GM21529 (cell line): Measurements from ENCODE around the gene PFN3.
"Not testable (repeated sequence)": the region's sequence is repeated elsewhere in the genome, so short reads cannot be mapped to it uniquely, and the experiment has no call there.

Source experiments
- ATAC-seq: cut with Tn5 transposase; IDR thresholded peaks from one replicate; pipeline ENCODE4 v1.9.1; 2021; ENCODE audit not compliant: unreplicated experiment

Gene PFN3

DNA sequence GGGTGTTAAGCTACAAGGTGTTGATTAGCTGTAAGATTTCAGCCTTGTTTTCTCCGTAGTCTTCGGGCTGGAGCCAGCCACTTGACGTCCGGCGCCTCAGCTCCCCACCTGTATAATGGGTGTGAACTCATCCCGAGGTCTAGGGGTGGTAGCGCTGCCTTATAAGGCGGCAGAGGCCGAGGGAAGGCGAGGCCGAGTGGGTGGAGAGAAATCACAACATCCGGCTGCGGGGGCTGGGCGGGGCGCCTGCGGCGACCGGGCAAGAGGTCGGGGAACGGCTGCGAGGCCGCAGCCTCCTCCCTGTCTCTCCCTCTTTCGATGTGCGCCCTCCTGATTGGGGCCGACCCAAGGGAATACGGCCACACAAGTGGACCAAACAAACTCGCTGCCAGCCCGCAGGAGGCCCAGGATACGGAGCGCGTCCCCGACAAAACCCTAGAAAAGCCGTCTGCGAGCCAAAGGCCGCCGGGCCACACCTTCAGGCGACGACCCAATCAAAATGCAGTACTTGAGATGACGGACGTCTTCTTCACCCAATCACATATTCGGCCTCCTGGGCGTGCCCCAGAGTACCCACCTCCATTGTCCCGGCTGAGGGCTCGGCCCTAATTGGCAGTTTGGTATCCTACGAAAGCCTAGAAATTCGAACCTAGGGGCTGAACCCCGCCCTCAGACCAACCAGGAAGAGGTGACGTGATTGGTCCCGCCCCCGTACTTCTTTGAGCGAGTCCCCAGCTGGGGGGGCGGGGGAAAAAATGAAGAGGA lies 25.5 kb upstream of the PFN3 start:
- ATAC-seq, result peak; percentile 76

DNA sequence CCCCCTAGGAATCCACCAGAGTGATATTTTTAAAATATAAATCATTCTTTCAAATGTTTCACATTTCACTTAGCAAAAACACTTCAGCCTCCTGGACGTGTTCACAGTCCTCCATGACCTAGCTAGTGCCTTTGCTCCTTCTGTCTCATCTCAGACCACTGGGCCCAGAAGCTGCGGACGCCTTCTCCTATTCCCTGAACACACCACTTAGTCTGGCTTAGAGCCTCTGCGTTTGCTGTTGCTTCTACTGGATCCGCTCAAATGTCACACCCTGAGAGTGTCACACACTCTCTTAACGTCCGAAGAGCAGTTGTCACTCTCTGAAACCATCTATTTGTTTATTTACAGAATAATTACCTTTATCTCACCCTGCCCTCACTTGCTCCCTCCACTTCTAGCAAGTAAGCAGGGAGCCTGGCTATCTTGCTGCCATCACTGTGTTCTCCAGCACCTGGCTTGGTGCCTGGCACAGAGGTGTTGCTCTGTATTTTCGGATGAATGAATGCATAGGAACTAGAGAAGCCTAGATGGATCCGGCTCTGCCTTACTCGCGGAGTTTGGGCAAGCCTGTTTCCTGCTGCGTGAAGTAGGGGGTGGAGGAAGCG lies 24.8 kb upstream of the PFN3 start:
- no peak for ATAC-seq

DNA sequence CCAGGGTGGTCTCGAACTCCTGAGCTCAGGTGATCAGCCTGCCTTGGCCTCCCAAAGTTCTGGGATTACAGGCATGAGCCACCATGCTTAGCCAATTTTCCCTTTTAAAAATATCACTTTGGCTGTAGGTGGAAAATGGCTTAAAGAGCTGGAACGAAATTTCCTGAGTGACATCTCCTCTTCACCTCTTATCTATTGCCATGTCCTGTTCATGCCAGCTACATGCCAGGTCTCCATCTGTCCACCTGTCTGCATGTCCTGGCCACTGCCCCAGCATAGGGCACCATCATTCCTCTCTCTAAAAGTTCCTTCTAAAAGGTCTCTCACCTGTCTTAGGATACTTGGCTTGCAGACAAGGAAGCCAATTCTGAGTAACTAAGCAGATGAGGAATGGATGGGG lies 23.2 kb upstream of the PFN3 start:
- no peak for ATAC-seq

DNA sequence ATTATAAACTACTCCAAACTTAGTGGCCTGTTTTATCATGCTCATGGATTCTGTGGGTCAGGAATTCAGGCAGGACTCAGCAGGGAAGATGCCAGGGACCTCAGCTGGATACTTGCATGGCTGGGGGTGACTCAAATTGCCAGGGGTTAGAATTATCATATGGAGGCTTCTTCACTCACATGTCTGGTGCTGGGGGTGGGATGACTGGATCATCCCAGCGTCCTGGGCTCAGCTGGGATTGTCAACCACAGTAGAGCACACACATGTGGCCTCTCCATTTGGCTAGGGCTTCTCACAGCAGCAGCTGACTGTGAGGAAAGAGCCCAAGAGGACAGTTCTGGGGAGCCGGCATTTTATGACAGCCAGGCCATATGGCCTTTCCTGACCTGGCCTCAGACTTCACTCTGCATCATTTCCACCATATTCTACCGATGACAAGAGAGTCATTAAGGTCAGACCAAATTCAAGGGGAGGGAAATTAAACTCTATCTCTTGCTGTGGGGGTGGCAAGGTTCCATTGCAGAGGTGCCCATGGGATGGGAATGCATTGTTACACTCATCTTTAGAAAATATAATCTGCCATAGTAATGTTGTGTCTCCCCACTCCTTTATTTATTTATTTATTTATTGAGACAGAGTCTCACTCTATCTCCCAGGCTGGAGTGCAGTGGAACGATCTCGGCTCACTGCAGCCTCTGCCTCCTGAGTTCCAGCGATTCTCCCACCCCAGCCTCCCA lies 20.8 kb upstream of the PFN3 start:
- no peak for ATAC-seq

DNA sequence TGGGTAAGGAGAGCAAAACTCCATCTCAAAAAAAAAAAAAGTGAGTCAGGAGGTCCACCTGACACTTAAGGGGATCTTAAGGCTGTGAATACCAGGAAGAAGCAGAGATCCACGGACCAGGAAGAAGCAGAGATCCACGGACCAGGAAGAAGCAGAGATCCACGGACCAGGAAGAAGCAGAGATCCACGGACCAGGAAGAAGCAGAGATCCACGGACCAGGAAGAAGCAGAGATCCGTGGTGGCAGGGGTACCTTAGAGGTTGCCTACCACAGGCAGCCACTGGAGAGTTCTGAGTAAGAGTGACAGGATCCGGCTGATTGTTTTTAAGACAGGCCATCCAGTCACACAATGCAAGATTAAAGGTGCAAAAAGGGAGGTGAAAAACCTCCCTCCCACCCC lies 20.0 kb upstream of the PFN3 start:
- not testable (repeated sequence) for ATAC-seq

DNA sequence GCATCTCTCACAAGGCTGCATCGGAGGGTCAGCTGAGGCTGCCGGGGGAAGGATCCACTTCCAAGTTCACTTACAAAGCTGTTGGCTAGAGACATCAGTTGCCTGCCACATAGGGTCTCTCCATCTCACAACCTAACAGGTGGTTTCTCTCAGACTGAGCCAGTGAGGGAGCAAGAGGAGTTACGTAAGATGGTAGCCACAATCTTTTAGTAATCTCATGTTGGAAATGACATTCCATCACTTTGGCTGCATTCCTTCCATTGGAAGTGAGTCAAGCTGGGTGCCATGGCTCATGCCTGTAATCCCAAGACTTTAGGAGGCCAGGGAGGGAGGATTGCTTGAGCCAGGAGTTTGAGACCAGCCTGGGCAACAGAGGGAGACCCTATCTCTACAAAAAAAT lies 18.6 kb upstream of the PFN3 start:
- no peak for ATAC-seq

DNA sequence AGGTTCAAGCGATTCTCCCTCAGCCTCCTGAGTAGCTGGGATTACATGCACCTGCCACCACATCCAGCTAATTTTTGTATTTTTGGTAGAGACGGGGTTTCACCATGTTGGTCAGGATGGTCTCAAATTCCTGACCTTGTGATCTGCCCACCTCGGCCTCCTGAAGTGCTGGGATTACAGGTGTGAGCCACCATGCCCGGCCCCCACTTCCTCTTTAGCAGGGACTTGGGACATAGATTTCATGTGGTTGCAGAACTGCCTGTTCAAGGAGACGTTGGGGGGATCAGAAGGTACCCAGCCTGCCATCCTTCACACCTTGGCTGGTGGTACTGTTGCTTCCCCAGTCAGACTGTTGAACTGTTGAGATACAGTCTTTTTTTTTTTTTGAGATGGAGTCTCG lies 16.6 kb upstream of the PFN3 start:
- not testable (repeated sequence) for ATAC-seq

DNA sequence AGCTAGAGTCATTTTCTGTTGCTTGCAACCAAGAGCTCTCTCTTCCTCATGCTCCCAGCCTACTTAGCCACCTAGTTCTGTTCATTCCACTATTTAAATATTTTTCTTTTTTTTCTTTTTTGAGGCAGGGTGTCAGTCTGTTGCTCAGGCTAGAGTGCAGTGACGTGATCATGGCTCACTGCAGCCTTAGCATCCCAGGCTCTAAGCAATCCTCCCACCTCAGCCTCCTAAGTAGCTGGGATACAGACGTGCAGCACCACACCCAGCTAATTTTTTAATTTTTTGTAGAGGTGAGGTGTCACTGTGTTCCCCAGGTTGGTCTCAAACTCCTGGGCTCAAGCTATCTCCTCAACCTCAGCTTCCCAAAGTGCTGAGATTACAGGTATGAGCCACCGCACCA lies 14.0 kb upstream of the PFN3 start:
- ATAC-seq, result no peak

DNA sequence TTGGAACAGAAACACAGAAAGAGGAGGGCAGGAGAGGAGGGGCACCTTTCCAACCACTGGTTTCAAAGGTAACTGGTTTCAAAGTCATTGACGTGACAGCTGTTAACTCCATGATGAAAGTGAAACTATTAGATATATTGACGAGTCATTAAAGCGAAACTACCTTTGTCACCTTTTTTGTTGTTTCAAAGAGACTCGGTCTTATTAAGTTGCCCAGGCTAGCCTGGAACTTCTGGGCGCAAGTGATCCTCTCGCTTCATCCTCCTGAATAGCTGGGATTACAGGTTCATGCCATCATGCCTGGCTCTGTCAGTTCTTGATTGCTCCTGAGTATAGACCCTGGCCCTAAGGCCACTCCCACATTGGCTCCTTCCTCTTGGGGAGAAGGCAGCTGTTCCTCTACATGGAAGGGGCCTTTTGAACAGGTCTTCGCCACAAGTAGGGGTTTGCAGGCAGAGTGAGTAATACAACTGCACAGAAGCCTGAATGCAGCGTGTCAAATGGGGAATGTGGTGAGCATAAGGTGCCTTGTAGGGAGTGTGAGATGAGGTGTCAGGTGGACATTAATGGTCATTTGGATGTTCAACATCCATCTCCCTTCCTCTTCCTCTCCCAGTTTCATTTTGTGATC lies 12.3 kb upstream of the PFN3 start:
- peak; percentile 84 for ATAC-seq

DNA sequence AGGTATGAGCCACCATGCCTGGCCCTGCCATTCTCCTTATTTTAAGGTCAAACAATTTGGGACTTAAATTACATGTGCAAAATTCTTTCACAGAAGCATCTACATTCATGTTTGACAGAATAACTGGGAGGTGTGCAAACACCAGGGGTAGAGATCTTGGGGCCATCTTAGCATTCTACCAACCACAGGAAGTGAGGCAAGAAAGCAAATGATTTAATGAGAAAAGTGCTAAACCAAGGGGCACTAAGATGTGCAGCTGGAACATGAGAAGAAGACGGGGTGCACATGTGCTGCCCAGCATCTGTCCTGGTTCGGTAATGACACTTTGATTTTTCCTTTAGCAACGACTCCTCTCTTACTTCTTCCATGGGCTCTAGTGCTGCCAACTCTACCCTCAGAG lies 10.1 kb upstream of the PFN3 start:
- no peak for ATAC-seq

DNA sequence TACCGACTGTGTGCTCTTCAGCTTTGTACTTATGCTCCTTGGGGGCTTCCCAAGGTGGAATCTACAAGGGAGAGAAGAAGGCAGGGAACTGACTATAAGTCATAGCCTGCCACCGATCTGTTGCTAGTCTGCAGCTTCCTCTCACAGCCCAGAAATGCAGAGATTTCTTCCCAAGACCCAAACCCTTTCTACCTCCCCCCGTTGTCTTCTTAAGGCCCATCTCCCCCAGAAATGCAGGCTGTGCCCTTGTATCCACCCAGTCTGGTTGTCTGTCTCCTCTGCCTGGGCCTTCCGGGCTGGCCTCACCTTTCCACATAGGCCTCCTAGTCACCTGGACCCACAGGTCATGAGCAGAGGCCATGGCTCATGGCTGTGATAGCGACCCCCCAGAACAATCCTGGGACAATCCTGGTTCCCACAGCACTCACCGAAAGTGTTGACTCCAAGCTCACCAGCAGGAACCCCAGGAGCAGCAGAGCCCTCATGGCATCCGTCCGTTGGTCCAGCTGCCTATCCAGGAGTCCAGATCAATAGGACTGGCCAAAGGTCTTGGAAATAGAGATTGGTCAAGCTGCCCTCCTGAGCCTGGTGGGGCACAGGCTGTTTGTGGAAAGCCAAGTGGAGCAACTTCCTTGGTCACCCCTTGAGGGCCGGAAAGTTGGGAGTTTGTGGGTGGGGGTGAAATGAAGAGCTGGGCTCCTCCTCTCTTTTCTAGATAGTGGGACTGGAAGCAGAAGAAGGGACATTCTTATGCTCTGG lies 8.8 kb upstream of the PFN3 start, which contains the start of gene F12:
TSS of gene F12 (minus strand) at position 522 of the 759 bp plus-strand sequence. CDS start at position 485, 37 bp downstream.
- no peak for ATAC-seq

DNA sequence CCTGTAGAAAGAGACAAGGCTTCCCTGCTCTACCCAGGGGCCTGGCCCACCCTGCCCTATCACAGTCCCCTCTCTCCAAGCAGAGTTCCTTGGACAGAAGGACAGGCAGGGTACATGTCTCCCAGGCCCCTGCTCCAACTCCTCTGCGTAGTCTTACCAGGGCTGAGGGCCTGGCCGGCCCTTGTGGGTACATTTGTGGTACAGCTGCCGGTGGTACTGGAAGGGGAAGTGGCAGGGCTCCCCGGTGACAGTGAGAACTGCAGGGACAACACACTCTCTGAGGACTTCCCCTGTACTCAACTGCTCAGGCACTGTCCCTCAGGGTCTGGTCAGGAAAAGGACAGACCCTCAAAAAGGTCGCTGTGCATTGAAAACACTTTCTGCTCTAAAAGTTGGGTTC lies 5.3 kb upstream of the PFN3 start:
- ATAC-seq, result no peak

DNA sequence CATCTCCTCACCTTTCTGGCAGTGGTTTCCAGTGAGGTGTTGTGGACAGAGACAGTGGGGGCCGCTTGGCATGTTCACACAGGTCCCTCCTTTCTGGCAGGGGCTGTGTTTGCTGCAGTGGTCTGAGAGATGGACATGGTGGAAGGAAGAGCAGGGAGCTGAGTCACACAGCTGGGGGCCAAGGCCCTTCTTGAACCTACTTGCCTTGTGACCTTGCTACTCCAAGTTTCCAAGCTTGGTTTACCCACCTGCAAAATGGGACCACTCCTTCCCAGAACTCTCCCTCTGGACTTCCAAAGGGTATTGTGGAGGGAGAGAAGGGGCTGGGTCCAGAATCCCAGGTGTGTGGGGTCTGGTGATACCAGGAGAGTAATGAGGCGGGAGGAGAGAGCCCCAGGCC lies 4.9 kb upstream of the PFN3 start:
- ATAC-seq, result no peak

DNA sequence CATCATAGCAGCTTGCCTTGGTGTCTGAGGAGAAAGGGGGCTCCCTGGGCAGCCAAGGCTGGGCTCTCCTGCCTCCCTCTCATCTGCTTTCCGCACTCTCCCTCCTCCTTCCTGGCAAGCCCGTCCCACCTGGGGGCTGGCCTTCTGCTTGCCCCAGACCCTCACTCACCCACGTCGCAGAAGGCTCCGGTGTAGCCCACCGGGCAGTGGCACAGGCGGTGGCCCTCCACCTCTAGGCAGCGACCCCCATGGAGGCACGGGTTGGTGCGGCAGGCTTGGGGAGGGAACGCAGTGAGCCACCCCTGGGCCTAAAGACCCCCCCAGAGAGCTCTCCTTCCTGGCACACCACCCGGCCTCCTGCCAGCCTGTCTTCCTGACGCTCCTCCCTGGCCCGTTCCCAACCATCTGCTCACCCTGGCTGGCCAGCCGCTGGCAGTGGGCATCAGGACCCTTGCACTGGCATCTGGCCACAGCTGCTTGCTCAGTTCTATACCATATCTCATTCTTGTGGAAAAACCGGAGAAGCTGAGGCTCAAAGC lies 4.2 kb upstream of the PFN3 start:
- no peak for ATAC-seq

DNA sequence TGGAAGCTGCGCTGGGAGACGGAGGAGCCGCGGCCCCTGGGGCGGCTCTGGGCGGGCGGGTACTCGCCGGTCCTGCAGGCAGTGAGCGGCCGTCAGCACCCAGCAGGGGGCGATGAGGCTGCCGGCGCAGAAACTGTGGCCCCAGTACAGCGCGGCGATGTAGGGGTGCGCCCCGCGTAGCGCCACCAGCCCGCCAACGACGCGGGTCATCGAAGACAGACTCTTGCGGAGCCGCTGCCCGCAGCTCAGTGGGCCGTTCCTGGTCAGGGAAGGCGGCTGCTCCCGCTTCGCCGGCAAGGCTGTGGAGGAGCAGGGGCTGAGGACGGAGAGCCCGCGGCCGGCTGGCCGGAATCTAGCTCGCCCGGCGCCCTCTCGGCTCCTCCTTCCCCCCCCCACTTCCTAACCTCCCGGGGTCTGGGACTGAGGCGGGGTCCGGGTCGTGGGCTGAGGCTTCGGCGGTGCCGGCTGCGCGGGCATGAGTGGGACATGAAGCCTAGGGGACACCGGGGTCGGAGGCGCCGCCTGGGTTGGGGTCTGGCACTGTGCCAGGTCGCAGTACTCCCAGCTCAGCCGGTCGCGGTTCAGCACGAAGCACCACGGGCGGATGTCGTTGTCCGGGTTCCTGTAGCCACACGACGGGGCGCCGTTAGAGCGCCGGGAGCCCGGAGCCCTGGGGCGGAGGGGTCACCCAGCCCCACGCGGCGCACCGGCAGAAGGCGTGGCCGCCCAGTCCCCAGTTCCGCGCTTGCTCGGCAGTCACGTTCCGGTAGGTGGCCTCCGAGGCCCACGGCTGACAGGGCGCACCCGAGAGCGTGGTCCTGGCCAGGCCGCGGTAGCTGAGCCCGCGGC lies 3.6 kb upstream of the PFN3 start:
- peak; percentile 80 for ATAC-seq

DNA sequence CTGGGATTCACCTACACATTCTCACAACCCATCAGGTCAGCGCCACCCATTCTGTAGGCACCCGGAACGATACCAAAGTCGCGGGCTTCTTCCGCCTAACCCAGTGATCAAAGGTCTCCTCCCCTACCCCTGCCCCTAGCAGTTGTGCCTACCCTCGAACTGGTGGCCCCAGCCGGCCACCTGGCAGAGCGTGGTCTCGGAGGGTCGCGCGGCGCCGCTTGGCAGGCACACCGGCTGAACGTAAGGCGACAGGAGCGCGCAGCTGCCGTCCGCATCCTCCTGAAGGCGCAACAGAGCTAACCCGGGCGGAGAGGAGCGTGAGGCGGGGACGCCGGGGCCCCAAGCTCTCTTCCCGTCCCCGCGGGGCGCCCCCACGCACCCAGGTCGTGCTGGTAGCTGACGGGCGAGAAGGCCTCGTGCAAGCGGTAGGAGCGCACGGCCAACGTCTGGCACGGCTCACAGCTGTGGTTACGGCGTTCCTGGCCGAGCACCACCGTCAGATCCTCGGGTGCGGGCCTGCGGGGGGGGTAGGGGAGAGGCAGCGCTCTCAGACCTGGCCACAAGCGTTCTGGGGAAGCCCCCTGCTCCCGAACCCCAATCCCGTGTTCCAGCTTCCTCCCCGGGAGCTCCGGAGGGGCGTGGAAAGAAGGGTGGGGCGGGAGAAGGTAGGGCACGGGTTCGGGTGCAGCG lies 2.8 kb upstream of the PFN3 start:
- ATAC-seq, result peak; percentile 26

DNA sequence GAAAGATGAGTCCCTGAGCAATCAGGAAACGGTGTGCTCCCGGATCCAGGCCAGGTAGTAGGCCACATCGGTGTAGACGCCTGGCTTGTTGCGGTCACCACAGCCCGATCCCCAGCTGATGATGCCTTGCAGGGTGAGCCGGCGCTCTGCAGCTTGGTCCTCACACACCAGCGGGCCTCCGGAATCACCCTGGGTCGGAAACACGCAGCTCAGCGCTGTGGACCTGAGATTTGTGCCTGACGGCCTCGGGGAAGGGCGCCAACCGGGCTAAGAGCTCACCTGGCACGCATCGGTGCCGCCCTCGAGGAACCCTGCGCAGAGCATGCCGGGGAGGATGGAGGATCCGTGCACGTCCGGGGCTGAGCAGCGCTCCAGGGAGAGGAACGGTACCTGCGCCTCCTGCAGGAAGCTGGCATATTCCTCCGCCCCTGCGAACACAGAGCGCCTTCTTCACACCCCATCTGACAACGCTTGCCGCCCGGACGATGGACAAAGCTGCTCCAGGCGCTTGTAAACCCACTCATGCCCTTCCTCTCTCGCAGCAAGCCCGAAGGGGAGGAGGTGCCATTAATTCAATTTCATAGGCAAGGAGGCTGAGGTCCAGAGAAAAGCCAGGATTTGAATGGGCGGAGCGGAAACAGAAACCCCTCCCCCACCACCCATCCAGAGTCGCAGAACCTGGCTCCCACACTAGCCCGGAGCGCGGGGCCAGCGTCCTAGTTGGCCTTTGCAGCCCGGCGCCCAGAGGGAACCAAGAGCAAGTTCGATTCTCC lies 2.0 kb upstream of the PFN3 start:
- ATAC-seq, result no peak

DNA sequence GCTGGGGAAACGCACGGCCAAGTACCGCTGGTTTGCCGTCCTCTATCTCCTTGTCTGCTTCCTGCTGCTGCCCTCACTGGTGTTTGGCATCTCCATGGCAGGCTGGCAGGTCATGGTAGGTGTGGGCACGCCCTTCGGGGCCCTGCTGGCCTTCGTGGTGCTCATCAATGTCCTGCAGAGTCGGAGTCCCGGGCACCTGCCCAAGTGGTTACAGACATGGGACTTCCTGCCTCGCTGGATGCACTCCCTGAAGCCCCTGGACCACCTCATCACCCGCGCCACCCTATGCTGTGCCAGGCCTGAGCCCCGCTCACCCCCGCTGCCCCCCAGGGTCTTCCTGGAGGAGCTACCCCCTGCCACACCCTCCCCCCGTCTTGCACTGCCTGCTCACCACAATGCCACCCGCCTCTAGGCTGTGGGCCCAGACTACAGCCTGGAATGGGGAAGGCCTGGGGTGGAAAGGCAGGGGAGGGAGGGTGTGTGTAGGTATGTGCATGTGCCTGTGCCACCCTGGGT lies 2.5 kb downstream of the PFN3 start:
- ATAC-seq, result no peak
